Right atrium auricular region (tissue), 2 donors: ENCODE results near the gene CACNG4. TPM values are rescaled to one million over a fixed set of nuclear protein-coding genes. Genes with fewer than 3 reads are reported as not detected.

Experiments
- DNase-seq: peaks from one replicate; pipeline ENCODE4 v3.0.0-alpha.2; 2019; ENCODE audit warnings: low spot score
- H3K27ac ChIP-seq, 2 donors: fragments of 200-600 bp; sonication (generic); 1 replicate in 1 of 2; 2 replicates in 1 of 2; pipeline ENCODE4 v1.5.1; 2016 to 2019
- H3K27me3 ChIP-seq, 2 donors: fragments of 200-600 bp; sonication (generic); one replicate each; pipeline versions ENCODE4 v1.5.1 to v1.6.0; 2017 to 2019
- H3K36me3 ChIP-seq: fragments of 200-600 bp; sonication (generic); one replicate; pipeline ENCODE4 v1.5.1; 2016
- H3K4me1 ChIP-seq, 2 donors: fragments of 200-600 bp; sonication (generic); one replicate each; pipeline versions ENCODE4 v1.5.1 to v1.6.0; 2017 to 2019
- H3K4me3 ChIP-seq, 2 donors: fragments of 200-600 bp; sonication (generic); 1 replicate in 1 of 2; 2 replicates in 1 of 2; pipeline ENCODE4 v1.5.1; 2017 to 2019; ENCODE audit warnings: mild to moderate bottlenecking in 1 of 2, moderate library complexity in 1 of 2
- H3K9me3 ChIP-seq, 2 donors: fragments of 200-600 bp; sonication (generic); one replicate each; pipeline ENCODE4 v1.5.1; 2019
- CTCF ChIP-seq, 2 donors: fragments of 200-600 bp; sonication (generic); IDR thresholded peaks; one replicate each; pipeline ENCODE4 v1.5.1; 2019; ENCODE audit warnings: antibody characterized with exemption in 2 of 2
- total RNA-seq, 2 donors: library from RNA; depleted of rRNA; stranded (reverse); fragments of >200 nt; gene quantifications; one replicate each; pipeline ENCODE4 v1.1.0, GENCODE V29; 2016

CACNG4 gene
- total RNA-seq, 2 donors from 2014 or later = 0.63 to 1.9 TPM

GRCh38 chr17:67078292-67078691 lies 113.8 kb downstream of the CACNG4 start:
- Histone ChIP-seq H3K4me3 (no peak overlapping the region), H3K36me3 (peaks cover 7% of the 10 kb centered on the region), H3K27ac (no peak overlapping the region), H3K27me3 (no peaks in the 10 kb centered on the region), H3K9me3 (no peaks in the 10 kb centered on the region), H3K4me1 (no peaks in the 10 kb centered on the region)
- DNase-seq = no peak
- no peak for TF ChIP-seq CTCF (IDR thresholded peaks at IDR 0.05)

DNA sequence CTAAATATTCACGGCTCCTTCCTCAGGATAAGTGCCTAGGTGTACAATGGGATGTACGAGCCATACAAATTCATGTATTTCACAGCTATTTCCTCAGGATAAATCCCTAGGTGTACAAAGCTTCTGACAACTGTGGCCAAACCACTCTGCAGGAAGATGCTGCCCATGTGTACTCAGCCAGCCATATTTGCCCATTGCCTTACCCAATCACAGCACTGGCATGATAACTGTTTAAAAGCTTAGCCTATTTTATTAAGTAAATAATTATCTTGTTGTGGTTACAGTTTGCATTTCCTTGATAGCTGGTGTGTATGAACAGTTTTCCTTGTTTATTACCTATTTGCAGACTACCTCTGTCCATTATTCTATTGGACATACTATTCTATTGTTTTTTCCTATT lies 115.0 kb downstream of the CACNG4 start:
- Histone ChIP-seq H3K36me3 (peaks cover 7% of the 10 kb centered on the region), H3K9me3 (no peaks in the 10 kb centered on the region), H3K4me1 (no peaks in the 10 kb centered on the region), H3K27me3 (no peaks in the 10 kb centered on the region), H3K4me3 (no peak overlapping the region), H3K27ac (no peak overlapping the region)
- no peak for TF ChIP-seq CTCF (IDR thresholded peaks at IDR 0.05)
- no peak for DNase-seq

GRCh38 chr17:67080804-67081203 lies 116.3 kb downstream of the CACNG4 start:
- Histone ChIP-seq H3K27ac (no peak overlapping the region), H3K4me1 (no peaks in the 10 kb centered on the region), H3K4me3 (no peak overlapping the region), H3K36me3 (peaks cover 1% of the 10 kb centered on the region), H3K9me3 (no peaks in the 10 kb centered on the region), H3K27me3 (no peaks in the 10 kb centered on the region)
- no peak for DNase-seq
- TF ChIP-seq CTCF (IDR thresholded peaks at IDR 0.05) = no peak

GRCh38 chr17:67082107-67082506 lies 117.6 kb downstream of the CACNG4 start:
- H3K9me3 ChIP-seq = no peaks in the 10 kb centered on the region
- H3K36me3 ChIP-seq = peaks cover 9% of the 10 kb centered on the region
- no peak overlapping the region for H3K27ac ChIP-seq
- H3K4me1 ChIP-seq = no peaks in the 10 kb centered on the region
- DNase-seq = no peak
- H3K4me3 ChIP-seq = no peak overlapping the region
- H3K27me3 ChIP-seq = no peaks in the 10 kb centered on the region
- TF ChIP-seq CTCF (IDR thresholded peaks at IDR 0.05) = no peak

Other genes with a start within 250 kb of the CACNG4 start
- not detected for gene CACNG5, start 129.6 kb upstream of the CACNG4 start, total RNA-seq
- not detected for gene CACNG1, start 79.8 kb downstream of the CACNG4 start, total RNA-seq